DND-41 (cell line): ENCODE data around the gene ATXN2.

ENCODE experiments used
- CTCF ChIP-seq: IDR thresholded peaks from 2 replicates; pipeline ENCODE4 v1.5.1; 2012; ENCODE audit warnings: borderline replicate concordance, low read length, moderate library complexity, mild to moderate bottlenecking; ENCODE audit not compliant: poor library complexity, severe bottlenecking; ENCODE audit errors: extremely low read depth
- EZH2 ChIP-seq: IDR thresholded peaks from 3 replicates; pipeline ENCODE4 v1.6.1; 2012; ENCODE audit warnings: borderline replicate concordance, low read depth, mild to moderate bottlenecking, moderate library complexity, low read length, inconsistent platforms; ENCODE audit not compliant: severe bottlenecking

- TF ChIP-seq CTCF: no peak
- no peak for TF ChIP-seq EZH2
Measured at GRCh38 chr12:111437816-111438454, 161.2 kb downstream of the ATXN2 start.
